BJ (cell line): ENCODE results near the gene CEP85. TPM values are rescaled to one million over a fixed set of nuclear protein-coding genes. Genes with fewer than 3 reads are reported as not detected.

Source experiments
- CTCF ChIA-PET: fragments of 350-600 bp; formaldehyde crosslinking; extraction: SDS; loops from one replicate; lab custom pipeline; 2021; ENCODE audit warnings: antibody characterized with exemption, inconsistent platforms; lab: Yijun Ruan, JAX
- POLR2A ChIA-PET: fragments of 300-600 bp; sonication (Branson Sonifier 250); formaldehyde crosslinking; extraction: SDS; loops from one replicate; lab custom pipeline; 2021; ENCODE audit warnings: antibody characterized with exemption; lab: Charles Lee
- DNase-seq: peaks from one replicate; pipeline ENCODE4 v3.0.0-alpha.2; 2011; ENCODE audit warnings: low read depth
- H3K27me3 ChIP-seq: 2 replicates; pipeline ENCODE4 v1.6.0; 2011; ENCODE audit warnings: low read length; ENCODE audit not compliant: control insufficient read depth, insufficient read depth
- H3K36me3 ChIP-seq: 2 replicates; pipeline ENCODE4 v1.5.1; 2011; ENCODE audit warnings: low read length; ENCODE audit not compliant: control insufficient read depth, insufficient read depth
- H3K4me3 ChIP-seq: 2 replicates; pipeline ENCODE4 v1.5.1; 2011; ENCODE audit warnings: low read depth, mild to moderate bottlenecking, control low read depth, low read length
- polyA plus RNA-seq: library from polyadenylated mRNA; depleted of rRNA; stranded (reverse); fragments of >200 nt; gene quantifications from 2 replicates; pipeline ENCODE4 v1.2.3, GENCODE V29; 2011
- TF ChIP-seq, protein P1 (sequence below): IDR thresholded peaks from 2 replicates; pipeline ENCODE4 v1.5.1; 2011; ENCODE audit warnings: low read depth, mild to moderate bottlenecking, control low read depth, inconsistent platforms, low read length, moderate library complexity; ENCODE audit not compliant: insufficient read depth

Gene CEP85
- polyA plus RNA-seq, 1 experiment, result 10.8 TPM

DNA sequence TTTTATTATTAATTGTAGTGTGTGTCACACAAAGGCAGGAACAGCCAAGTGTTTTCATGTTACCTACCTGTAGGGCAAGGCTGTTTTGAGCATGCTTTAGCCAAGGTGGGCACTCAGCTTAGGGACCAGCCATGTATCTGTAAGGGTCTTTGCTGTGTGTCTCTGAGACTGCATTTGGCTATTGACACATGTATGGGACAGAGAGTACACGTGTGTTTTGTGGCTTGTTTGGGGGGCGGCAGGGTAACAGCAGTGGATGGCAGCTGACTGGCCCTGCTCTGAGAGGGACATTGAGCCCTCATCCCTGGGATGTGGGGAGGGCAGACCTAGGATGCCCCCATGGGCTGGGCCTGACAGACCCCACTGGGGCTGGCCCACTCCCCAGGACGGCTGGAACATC is 36.7 kb upstream of the CEP85 start:
- H3K27me3 ChIP-seq, result no peaks in the 10 kb centered on the region
- TF ChIP-seq, protein P1, sequence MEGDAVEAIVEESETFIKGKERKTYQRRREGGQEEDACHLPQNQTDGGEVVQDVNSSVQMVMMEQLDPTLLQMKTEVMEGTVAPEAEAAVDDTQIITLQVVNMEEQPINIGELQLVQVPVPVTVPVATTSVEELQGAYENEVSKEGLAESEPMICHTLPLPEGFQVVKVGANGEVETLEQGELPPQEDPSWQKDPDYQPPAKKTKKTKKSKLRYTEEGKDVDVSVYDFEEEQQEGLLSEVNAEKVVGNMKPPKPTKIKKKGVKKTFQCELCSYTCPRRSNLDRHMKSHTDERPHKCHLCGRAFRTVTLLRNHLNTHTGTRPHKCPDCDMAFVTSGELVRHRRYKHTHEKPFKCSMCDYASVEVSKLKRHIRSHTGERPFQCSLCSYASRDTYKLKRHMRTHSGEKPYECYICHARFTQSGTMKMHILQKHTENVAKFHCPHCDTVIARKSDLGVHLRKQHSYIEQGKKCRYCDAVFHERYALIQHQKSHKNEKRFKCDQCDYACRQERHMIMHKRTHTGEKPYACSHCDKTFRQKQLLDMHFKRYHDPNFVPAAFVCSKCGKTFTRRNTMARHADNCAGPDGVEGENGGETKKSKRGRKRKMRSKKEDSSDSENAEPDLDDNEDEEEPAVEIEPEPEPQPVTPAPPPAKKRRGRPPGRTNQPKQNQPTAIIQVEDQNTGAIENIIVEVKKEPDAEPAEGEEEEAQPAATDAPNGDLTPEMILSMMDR, result no peak
- POLR2A ChIA-PET, result no interaction called here
- no peaks in the 10 kb centered on the region for H3K36me3 ChIP-seq
- no peak for DNase-seq
- CTCF ChIA-PET, result interaction anchor here (1.5 kb wide), 1 partner anchor 37 kb away, joined by 3 read pairs; the partner anchor contains the start of gene CEP85
- H3K4me3 ChIP-seq, result no peak overlapping the region

DNA sequence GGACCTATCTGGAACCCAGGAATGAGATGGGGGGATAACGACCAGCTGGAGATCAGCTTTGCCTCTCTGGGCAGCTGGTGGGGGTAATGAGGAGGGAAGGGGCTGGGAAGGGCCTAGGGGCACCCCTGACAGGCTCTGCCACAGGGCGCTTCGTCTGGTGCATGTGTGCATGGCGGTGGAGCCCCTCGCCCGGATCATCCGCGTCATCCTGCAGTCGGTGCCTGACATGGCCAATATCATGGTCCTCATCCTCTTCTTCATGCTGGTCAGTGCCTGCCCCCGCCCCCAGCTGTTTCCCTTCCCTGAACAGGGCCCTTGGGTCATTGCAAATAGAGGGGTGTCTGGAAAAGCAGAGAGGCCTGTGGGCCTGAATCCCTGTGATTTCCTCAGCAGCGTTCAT is 36.2 kb upstream of the CEP85 start:
- no peak for DNase-seq
- Histone ChIP-seq H3K36me3 (no peaks in the 10 kb centered on the region), H3K27me3 (no peaks in the 10 kb centered on the region), H3K4me3 (no peak overlapping the region)
- CTCF ChIA-PET, result interaction anchor here (1.5 kb wide), 1 partner anchor 36 kb away, joined by 3 read pairs; the partner anchor contains the start of gene CEP85
- TF ChIP-seq, protein P1, result no peak
- POLR2A ChIA-PET, result no interaction called here

DNA sequence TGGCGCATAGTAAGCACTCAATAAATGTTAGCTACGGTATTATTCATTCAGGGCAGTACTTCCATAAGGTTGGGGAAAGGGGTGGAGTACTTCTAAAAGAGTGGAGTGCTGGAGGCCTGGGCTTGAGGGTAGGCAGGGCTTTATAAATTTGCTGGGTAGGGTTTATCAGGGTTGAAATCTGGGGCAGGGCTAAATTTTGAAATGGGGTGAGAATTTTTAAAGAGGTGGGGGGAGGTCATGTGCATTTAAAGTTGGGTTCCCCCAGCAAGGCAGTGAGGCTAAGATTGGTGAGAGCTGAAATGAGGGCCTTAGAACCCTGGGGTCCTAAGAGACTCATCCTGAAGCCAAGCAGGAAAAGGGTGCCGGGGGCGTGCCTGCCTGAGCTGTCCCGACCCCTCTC is 33.6 kb upstream of the CEP85 start:
- CTCF ChIA-PET, result interaction anchor here (0.8 kb wide), 1 partner anchor 31 kb away, joined by 3 read pairs; the partner anchor contains the start of gene ZNF593

DNA sequence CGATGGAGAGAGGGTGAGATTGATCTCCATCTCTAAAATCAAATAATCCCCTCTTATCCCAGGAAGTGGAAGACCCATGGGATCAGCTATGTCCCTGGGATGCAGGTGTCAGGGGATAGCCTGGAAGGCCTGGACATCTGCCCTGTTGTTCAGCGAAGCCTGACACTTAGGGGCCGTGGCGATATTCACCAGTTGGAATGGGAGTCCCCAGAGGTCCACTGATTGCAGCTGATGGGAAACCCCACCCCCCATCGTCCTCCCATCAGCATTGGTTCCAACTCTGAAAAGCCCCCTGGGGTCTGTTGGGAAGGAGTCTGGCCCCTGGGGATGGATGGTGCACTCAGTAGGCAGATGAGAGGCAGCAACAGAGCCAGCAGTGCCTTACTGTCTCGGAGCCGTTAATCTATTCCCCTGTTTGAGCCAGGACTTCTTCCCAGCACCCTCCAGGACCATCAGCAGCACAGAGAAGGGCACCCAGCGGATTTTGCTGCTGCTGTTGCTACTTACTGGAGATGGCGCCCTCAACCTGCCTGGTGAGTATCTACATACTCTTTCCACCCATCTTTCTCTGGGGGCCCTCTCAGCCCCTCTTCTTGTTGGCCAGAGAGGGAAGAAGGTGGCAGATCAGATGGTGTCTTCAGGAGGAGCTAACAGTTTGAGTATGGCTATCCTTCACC is 30.2 kb upstream of the CEP85 start:
- ChIA-PET POLR2A (no interaction called here), CTCF (interaction anchor here (0.9 to 2.2 kb wide), 4 partner anchors 9 to 118 kb away, joined by 3 to 7 read pairs (median 6); partner anchors contain the start of gene CEP85)

More for the DNA sequence above, 33.6 kb upstream of the CEP85 start:
- no peak for DNase-seq
- Histone ChIP-seq H3K36me3 (no peaks in the 10 kb centered on the region), H3K27me3 (peaks cover 5% of the 10 kb centered on the region; the same call in 1 of the 2 replicates), H3K4me3 (no peak overlapping the region)
- TF ChIP-seq, protein P1, result no peak
- POLR2A ChIA-PET, result no interaction called here

More for the DNA sequence above, 30.2 kb upstream of the CEP85 start:
- Histone ChIP-seq H3K36me3 (no peaks in the 10 kb centered on the region), H3K27me3 (peaks cover 8% of the 10 kb centered on the region), H3K4me3 (no peak overlapping the region)
- TF ChIP-seq, protein P1, result no peak
- DNase-seq, result no peak
